GM21786 (cell line): ENCODE measurements around the gene NAPSA.
"Not testable (repeated sequence)": the region's sequence is repeated elsewhere in the genome, so short reads cannot be mapped to it uniquely, and the experiment has no call there.

Experiments
- ATAC-seq: cut with Tn5 transposase; IDR thresholded peaks from one replicate; pipeline ENCODE4 v1.9.1; 2021; ENCODE audit not compliant: unreplicated experiment

Gene NAPSA

DNA sequence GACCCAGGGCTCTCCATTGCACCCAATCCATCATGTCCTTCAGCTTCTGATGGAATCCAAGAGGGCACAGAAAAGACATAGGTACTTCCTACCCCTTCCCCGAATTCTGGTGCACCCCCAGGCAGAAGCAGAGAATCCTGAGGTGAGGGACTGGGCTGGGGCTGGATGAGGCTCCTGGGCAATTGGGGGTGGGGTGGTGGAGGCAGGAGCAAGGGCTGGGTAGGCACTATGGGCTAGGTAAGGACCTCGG, 33.5 kb downstream of the NAPSA start:
- ATAC-seq: no peak

GRCh38 chr19:50331221-50331993, 34.0 kb downstream of the NAPSA start:
- ATAC-seq: no peak

- no peak for ATAC-seq
These were observed 34.9 kb downstream of the NAPSA start for GRCh38 chr19:50330365-50331078.

DNA sequence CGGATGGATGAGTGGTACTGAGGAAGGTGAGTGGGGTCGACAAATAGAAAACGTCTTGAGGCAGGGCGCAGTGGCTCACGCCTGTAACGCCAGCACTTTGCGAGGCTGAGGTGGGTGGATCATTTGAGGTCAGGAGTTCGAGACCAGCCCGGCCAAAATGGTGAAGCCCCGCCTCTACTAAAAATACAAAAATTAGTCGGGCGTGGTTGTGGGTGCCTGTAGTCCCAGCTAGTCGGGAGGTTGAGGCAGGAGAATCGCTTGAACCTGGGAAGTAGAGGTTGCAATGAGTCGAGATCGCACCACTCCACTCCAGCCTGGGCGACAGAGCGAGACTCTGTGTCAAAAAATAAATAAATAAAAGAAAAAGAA, 35.5 kb downstream of the NAPSA start:
- not testable (repeated sequence) for ATAC-seq

DNA sequence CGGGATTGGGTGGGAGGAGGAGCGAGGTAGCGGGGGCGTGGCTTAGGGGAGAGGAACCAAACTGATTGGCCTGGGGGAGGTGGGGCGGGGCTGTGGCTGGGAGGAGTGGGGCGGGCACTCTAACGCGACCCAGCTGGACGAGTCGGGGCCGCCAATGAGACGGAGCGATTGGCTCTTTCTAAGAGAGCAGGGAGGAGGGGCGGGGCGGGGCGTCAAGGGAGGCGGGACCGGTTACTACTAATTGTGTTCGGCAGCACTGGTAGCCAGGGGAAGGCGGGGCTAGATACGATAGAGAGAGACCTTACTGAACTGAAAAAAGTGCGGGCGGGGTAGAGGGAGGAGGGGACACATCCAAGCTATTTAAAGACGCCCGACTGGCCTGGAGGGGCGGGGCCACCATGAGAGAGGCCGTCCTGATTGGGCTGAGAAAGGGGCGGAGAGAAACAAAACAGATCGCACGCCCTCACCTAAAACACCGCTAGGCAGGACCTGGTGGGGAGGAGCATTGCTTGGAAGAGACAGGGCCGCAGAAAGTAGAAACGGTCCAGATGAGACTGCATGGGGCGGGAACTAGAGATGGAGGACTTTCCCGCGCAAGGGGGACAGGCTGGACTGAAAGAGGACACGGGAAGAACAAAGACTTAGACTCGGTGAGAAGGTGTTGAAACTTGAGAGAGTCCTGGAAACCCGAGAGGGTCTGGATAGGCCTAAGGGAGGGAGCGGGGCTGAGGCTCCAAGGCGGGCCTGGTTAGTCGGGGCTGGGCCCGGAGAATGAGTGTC, 36.1 kb downstream of the NAPSA start, which contains the start of gene KCNC3:
KCNC3 (minus strand) TSS at position 232 of the 780 bp plus-strand sequence. CDS start 295 bp downstream, outside the sequence.
- ATAC-seq: peak; percentile 46

GRCh38 chr19:50328873-50329145, 36.6 kb downstream of the NAPSA start:
- ATAC-seq: peak; percentile 2

GRCh38 chr19:50328224-50328872, 37.1 kb downstream of the NAPSA start:
- no peak for ATAC-seq

DNA sequence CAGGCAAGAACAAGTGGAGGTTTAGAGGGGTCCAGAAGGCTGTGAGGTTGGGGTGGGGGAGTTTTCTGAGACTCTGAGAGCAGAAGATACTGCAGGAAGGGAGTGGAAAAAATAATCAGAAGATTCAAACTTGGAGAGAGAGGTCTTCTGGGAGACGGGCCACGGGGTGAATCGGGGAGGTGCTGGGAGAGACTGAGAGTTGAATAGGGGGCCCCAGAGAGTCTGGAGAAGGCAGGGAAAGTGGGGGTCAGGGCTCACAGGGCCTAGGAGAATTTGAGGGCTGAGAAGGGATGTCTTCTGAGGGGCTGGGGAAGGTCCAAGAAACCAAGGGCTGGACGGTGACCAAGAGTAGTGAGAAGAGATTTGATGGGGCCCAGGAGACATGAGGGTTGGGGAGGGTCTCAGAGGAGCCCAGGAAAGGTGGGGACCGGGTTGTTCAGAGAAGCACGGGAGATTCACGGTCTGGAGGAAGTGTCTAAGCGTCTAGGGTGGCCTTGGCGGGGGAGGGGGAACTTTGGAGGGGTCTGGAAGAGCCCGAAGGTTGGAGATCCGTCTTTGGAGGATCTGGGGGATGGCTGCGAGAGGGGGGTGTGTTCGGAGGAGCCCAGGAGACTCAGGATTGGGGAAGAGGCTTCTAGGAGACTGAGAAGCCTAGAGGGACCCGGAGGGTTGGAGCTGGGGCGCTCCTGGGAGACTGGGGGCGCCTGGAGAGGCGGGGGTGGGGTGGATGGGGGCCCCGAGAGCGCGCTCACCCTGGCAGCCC, 37.8 kb downstream of the NAPSA start:
- no peak for ATAC-seq

GRCh38 chr19:50327013-50327412, 38.4 kb downstream of the NAPSA start:
- no peak for ATAC-seq

GRCh38 chr19:50326101-50326664, 39.3 kb downstream of the NAPSA start:
- no peak for ATAC-seq

DNA sequence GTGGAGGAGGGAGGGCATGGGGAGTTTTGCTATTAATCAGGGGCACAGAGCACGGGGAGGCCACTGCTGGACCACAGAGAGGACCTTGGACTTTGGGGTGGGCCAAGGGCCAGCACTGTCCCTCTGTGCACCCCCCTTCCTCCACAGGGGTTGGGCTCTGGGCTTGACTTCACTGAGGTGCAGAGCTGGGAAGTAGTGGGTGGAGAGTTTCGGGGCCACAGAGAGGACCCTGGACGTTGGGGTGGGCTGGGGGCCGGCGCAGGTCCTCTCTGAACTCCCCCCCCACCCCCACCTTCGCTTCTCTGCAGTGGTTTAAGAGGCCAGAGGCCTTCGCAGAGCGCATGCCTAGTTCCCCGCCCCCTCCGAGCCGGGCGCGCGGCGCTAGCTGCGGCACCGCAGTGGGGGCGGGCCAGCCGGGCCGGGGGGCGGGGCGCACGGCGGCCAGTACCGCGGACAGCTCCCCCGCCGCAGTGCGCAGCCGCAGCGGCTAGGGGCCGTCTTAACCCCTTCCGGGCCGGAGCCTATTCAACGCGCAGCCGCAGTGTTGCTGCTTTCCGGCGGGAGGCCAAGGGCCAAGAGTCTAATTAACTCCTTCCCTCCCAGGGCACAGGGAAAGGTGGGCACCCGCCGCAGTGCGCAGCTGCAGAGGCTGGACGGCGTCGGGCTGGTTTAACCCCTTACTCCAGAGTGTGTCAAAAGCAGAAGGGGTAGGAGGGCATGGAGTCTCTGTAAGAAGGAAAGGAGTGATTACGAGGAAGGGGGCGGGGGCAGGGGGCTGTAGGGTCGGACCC, 39.9 kb downstream of the NAPSA start:
- no peak for ATAC-seq

GRCh38 chr19:50324331-50324730, 41.1 kb downstream of the NAPSA start:
- no peak for ATAC-seq

- no peak for ATAC-seq
These were observed 41.7 kb downstream of the NAPSA start for GRCh38 chr19:50323782-50324133.

DNA sequence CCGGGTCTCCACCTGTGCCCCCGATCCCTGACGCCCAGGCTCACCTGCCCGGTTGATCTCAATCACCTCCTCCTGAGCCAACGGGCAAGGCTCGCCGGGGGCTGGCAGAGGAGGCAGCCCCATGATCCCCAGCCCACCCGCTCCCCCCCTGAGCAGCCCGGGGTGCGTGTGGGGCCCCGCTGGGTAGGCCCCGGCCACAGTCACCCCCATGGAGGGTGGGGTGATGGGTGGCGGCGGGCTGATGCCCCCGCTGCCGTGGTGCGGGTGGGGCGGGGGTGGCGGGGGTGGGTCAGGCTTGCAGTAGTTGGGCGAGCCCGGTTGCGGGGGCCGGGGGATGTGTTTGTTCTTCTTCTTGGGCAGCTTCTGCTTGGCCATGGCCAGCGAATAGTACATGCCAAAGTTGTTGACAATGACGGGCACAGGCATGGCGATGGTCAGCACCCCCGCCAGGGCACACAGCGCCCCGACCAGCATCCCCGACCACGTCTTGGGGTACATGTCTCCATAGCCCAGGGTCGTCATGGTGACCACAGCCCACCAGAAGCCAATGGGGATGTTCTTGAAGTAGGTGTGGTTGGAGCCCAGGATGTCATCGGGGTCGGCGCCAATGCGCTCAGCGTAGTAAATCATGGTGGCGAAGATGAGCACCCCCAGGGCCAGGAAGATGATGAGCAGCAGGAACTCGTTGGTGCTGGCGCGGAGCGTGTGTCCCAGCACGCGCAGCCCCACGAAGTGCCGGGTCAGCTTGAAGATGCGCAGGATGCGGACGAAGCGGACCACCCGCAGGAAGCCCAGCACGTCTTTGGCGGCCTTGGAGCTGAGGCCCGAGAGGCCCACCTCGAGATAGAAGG, 42.3 kb downstream of the NAPSA start:
- no peak for ATAC-seq

- ATAC-seq: no peak
These were observed 43.2 kb downstream of the NAPSA start for GRCh38 chr19:50322234-50322633.

DNA sequence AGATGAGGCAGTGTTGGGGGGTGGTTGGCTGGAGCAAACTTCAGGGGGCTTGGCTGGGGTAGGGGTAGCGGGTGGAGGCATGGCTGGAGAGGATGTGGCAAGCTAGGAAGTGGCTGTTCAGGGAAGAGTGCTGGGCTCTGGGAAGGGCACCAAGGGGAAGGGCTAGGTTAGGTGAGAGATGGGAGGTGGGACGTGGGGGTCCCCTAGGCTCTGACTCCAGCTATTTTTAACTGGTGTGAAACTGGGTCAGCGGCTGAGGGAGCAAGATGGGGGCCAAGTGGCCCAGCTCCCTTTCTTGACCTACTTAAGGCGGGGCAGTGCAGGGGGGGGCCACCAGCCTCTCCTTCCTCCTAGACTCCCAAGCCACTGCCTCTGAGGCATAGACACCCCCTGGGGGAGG, 43.6 kb downstream of the NAPSA start:
- ATAC-seq: no peak

DNA sequence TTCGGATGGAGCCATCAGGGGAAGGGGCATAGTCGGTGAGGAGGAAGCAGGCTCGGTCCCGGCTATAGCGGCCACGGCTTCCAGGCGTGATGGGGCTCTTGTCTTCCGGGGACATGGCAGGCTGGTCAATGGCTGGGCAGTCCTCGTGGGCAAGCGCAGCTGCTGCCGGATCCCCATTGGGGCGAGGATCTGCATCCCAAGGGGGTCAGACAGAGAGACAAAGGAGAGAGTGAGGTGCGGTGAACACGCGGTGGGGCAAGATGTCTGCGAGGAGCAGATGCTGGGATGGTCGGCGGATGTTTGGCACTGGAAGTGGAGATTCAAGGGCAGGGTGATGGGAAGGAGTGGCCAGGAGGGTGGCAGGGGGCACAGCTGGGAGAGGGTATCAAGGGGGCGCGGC, 44.8 kb downstream of the NAPSA start:
- ATAC-seq: no peak

DNA sequence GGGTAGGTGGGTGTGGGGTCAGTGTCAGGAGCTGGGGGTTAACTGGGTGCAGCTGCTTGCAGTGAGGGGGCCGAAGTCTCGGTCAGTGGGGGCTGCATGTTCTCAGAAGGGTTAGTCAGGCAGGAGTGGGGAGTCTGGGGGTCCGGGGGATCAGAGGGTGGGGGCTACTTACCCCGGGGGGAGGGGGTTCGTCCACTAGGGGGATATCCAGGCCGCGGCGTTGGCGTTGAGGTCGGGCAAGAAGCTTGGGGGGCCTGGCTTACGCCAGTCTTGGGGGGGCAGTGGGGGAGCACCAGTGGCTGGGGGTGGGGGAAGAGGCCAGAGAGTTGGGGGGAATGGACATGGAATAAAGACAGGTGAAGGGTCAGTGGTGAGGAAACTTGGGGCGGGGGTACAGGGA, 45.4 kb downstream of the NAPSA start:
- ATAC-seq: no peak

DNA sequence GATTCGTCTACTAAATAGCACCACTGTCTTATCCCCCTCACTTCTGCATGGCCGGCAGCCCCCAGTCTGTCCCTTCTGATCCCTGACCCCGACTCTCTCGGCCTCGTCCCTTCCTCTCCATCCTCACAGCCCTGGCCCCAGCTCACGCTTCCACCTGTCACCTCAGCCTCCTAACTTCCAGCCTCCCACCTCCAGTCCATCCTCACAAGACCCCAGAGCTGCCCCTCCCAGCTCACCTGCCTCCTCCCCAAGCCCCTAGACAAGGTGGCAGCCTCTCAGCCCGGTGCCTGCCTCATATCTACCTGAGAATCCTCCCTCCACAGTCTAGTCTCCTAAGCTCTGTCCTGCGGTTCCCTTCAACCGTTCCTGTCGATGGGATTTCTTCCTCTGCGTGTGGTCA, 46.3 kb downstream of the NAPSA start:
- no peak for ATAC-seq
